ENCODE data around the gene GBP2.
"Not testable (repeated sequence)": the region's sequence is repeated elsewhere in the genome, so short reads cannot be mapped to it uniquely, and the experiment has no call there.

The GBP2 gene

DNA sequence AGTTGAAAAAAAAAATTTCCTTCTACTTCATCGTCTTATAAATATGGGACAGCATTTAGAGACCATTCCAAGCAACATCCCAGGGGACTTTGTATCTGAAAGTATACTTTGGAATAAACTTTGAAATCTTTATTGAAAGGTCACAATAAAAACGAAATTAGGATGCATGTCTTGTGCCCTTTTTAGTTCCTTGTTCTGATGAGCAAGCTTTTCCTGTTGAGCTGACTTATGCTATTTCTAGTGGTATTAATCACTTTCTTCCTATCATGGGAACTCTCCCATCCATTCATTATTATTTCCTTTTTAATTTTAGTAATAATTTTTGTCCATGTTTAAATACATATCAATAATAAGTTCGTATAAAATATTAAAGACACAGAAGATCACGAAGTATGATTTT, 4.0 kb upstream of the GBP2 start:
- no peak overlapping the region for H3K4me3 ChIP-seq (ENCODE audit: low read depth, low read length)
- no peak for DNase-seq (ENCODE audit: low read depth, low spot score)
- in situ Hi-C loops (cut with HindIII; ENCODE audit: low sequenced_read_pairs): no loop called here
- TF ChIP-seq, protein P1, sequence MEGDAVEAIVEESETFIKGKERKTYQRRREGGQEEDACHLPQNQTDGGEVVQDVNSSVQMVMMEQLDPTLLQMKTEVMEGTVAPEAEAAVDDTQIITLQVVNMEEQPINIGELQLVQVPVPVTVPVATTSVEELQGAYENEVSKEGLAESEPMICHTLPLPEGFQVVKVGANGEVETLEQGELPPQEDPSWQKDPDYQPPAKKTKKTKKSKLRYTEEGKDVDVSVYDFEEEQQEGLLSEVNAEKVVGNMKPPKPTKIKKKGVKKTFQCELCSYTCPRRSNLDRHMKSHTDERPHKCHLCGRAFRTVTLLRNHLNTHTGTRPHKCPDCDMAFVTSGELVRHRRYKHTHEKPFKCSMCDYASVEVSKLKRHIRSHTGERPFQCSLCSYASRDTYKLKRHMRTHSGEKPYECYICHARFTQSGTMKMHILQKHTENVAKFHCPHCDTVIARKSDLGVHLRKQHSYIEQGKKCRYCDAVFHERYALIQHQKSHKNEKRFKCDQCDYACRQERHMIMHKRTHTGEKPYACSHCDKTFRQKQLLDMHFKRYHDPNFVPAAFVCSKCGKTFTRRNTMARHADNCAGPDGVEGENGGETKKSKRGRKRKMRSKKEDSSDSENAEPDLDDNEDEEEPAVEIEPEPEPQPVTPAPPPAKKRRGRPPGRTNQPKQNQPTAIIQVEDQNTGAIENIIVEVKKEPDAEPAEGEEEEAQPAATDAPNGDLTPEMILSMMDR (IDR thresholded peaks at IDR 0.05; ENCODE audit: low read depth, low read length): no peak

DNA sequence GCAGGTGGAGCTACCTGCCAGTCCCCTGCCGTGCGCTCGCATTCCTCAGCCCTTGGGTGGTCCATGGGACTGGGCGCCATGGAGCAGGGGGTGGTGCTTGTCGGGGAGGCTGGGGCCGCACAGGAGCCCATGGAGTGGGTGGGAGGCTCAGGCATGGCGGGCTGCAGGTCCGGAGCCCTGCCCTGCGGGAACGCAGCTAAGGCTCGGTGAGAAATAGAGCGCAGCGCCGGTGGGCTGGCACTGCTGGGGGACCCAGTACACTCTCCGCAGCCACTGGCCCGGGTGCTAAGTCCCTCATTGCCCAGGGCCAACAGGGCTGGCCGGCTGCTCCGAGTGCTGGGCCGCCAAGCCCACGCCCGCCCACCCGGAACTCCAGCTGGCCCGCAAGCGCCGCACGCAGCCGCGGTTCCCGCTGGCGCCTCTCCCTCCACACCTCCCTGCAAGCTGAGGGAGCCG, 2.1 kb upstream of the GBP2 start:
- in situ Hi-C loops (cut with HindIII; ENCODE audit: low sequenced_read_pairs); H3K4me3 ChIP-seq (ENCODE audit: low read depth, low read length); DNase-seq (ENCODE audit: low read depth, low spot score): not testable (repeated sequence)

DNA sequence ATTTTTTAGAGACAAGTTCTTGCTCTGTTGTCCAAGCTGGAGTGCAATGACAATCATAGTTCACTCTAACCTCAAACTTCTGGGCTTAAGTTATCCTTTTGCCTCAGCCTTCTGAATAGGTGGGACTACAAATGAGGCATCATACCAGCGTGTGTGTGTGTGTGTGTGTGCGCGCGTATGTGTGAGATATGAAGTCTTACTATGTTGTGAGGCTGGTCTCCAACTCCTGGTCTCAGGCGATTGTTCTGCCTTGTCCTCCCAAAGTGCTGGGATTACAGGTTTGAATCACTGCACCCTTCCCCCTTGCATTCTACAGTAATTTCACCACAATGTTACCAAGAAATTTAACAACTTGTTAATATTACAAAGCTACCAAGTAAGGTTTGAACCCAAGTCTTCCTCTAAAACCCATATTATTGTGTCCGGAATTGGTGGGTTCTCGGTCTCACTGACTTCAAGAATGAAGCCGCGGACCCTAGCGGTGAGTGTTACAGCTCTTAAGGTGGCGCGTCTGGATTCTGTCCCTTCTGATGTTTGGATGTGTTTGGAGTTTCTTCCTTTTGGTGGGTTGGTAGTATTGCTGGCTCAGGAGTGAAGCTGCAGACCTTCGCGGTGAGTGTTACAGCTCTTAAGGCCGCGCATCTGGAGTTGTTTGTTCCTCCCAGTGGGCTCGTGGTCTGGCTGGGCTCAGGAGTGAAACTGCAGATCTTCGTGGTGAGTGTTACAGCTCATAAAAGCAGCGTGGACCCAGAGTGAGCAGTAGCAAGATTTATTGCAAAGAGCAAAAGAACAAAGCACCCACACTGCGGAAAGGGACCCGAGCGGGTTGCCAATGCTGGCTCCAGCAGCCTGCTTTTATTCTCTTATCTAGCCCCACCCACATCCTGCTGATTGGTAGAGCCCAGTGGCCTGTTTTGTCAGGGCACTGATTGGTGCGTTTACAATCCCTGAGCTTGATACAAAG, 970 bp upstream of the GBP2 start:
- in situ Hi-C loops (cut with HindIII; ENCODE audit: low sequenced_read_pairs); H3K4me3 ChIP-seq (ENCODE audit: low read depth, low read length): not testable (repeated sequence)

DNA sequence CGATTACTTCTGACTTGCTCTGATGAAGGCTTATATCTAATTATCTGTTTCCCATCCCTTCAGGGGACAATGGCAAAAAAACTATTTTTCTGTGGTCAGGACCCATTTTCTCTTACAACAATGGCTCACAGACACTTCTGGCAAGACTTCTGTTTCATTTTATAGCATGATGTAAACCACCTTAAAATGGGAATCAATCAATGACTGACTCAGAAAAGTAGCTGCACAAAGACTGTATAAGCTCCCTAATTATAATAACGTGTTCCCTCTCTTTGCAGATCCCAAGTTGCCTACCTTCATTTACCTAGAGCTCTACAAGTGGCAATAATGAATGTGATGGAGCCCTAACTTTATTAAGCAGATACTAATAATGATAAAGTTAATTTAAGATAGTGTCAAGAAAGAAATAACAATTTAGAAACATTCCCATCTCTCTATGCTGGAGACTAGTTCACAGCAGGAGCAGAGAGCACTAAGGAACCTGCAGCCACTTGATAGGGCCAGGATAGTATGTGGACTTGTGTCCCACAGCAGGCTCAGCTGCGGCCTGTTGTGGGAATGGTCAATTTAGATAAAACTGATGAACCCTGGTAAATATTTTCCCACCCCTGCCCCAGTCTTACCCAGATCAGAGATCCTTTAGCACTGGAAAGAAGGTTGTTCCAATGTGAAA, 538 bp downstream of the GBP2 start:
- in situ Hi-C loops (cut with HindIII; ENCODE audit: low sequenced_read_pairs): no loop called here
- TF ChIP-seq, protein P1 (IDR thresholded peaks at IDR 0.05; ENCODE audit: low read depth, low read length): no peak
- H3K4me3 ChIP-seq (ENCODE audit: low read depth, low read length): peak overlapping the region; percentile 23

More for the DNA sequence above, 970 bp upstream of the GBP2 start:
- DNase-seq (ENCODE audit: low read depth, low spot score): not testable (repeated sequence)

DNA sequence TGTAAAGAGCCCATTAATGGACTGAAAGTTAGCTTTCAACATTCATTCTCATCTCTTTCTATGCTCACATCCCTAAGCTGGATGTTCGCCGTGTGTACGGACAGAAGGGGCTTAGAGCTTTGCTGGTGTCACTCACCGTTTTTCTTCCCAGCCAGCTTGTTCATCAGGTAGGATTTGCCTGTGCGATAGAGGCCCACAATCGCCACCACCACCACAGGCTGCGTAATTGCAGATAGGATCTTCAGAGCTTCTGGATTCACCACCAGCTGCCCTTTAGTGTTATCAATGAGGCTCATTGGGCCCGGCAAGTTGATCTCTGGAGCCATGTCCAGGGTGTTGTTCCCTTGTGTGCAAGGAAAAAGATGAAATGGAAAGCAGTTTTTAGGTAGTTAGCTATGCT, 4.3 kb downstream of the GBP2 start:
- TF ChIP-seq, protein P1 (IDR thresholded peaks at IDR 0.05; ENCODE audit: low read depth, low read length): no peak
- H3K4me3 ChIP-seq (ENCODE audit: low read depth, low read length): no peak overlapping the region
- no peak for DNase-seq (ENCODE audit: low read depth, low spot score)
- in situ Hi-C loops (cut with HindIII; ENCODE audit: low sequenced_read_pairs): no loop called here

More for the DNA sequence above, 538 bp downstream of the GBP2 start:
- DNase-seq (ENCODE audit: low read depth, low spot score): no peak

DNA sequence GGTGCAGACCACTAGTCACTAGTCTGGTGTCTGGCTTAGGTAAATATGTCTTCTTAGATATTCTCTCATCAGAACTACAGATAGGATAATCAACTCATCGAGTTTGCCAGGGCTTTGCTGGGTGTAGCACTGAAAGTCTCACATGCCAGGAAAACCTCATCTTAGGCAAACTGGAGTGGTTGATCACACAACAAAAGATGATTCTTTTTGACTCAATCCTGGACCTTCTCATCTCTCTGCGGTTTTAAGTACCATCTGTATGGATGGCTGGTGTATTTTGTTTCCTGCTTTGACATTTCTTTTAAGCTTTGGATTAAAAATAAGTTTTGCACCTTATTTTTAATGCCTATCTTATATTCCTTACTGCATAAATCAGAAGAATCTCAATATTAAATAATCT, 11.3 kb downstream of the GBP2 start:
- no peak for DNase-seq (ENCODE audit: low read depth, low spot score)
- no peak overlapping the region for H3K4me3 ChIP-seq (ENCODE audit: low read depth, low read length)
- in situ Hi-C loops (cut with HindIII; ENCODE audit: low sequenced_read_pairs): no loop called here
- TF ChIP-seq, protein P1 (IDR thresholded peaks at IDR 0.05; ENCODE audit: low read depth, low read length): no peak

DNA sequence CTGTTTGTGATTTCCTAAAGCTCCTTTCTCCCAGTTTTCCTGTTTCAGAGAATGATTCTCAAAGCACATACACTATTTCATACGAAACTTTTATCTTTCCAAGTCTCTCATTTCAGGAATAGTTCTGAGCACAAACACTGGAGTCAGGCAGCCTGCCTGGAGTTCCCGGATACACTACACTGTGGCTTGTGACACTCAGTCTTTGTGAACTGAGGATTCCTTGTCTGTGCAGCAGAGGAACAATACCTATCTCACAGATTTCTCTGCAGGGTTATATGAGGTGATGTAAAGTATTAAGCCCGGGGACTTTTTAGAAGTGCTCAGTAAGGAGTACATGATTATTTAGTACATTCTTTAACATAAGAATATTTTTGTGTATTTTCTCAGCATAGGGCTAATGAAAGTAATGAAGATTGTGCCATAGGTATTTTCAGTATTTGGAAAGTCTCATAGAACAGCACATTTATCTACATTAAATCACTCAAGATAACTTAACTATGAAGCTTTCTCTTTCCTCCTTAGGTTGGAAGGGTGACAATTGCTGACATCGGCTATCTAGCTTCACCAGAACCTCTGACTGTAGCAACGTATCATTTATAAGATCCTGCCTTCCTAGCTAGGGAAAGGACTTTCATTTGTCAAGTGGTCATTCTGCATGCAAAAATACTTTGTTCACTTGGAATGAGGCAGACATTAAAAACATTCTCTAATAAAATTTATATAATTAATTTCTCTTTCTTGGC, 12.9 kb downstream of the GBP2 start:
- no peak overlapping the region for H3K4me3 ChIP-seq (ENCODE audit: low read depth, low read length)
- no peak for DNase-seq (ENCODE audit: low read depth, low spot score)
- TF ChIP-seq, protein P1 (IDR thresholded peaks at IDR 0.05; ENCODE audit: low read depth, low read length): no peak
- in situ Hi-C loops (cut with HindIII; ENCODE audit: low sequenced_read_pairs): no loop called here

Data from astrocyte of the spinal cord (primary cell).